Coronary artery (tissue), 2 donors: Measurements from ENCODE around the gene KLHL30.

Source experiments
- DNase-seq: peaks from one replicate; pipeline ENCODE4 v3.0.0-alpha.2; 2017; ENCODE audit warnings: low spot score
- H3K27ac ChIP-seq, 2 donors: fragments of 200-600 bp; sonication (generic); one replicate each; pipeline ENCODE4 v1.5.1; 2016 to 2019
- H3K4me3 ChIP-seq: fragments of 200-600 bp; sonication (generic); 2 replicates; pipeline ENCODE4 v1.5.1; 2016; ENCODE audit warnings: mild to moderate bottlenecking, moderate library complexity
- TF ChIP-seq, protein P1 (sequence below): fragments of 200-600 bp; sonication (generic); IDR thresholded peaks from one replicate; pipeline ENCODE4 v1.5.1; 2019; ENCODE audit warnings: antibody characterized with exemption

Gene KLHL30

DNA sequence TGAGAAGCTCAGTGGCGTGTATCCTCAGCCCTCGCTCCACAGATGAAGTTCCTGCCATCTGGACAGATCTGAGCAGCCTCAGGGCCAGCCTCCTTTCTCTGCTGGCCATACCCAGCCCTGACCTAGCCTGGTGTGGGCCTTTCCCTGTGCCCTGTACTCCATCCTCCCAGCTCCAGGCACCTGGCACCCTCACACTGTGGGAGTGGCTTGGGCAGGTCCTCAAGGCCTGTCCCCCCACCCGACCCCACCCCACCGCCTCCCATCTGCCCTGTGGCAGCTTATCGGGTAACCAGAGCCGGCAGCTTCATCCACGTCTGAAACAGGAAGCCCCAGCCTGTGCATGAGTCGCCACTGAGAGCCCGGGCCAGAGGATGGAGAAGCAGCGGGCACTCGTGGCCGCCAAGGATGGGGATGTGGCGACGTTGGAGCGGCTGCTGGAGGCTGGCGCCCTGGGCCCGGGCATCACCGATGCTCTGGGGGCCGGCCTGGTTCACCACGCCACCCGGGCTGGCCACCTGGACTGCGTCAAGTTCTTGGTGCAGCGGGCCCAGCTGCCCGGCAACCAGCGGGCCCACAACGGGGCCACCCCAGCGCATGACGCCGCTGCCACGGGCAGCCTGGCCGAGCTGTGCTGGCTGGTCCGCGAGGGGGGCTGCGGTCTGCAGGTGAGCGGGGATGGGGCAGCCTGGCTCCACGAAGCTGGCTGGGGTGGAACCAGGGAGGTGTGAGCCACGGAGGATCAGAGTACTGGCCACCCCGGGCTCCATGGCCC is 38.2 kb upstream of the KLHL30 start, which contains the start of gene ESPNL:
ESPNL (plus strand) TSS at position 292 of the 772 bp plus-strand sequence; CDS start at position 372, 80 bp downstream.
- Histone ChIP-seq H3K4me3 (no peak within 1 kb of the TSS), H3K27ac (no peak within 1 kb of the TSS)
- no peak for DNase-seq
- TF ChIP-seq, protein P1, sequence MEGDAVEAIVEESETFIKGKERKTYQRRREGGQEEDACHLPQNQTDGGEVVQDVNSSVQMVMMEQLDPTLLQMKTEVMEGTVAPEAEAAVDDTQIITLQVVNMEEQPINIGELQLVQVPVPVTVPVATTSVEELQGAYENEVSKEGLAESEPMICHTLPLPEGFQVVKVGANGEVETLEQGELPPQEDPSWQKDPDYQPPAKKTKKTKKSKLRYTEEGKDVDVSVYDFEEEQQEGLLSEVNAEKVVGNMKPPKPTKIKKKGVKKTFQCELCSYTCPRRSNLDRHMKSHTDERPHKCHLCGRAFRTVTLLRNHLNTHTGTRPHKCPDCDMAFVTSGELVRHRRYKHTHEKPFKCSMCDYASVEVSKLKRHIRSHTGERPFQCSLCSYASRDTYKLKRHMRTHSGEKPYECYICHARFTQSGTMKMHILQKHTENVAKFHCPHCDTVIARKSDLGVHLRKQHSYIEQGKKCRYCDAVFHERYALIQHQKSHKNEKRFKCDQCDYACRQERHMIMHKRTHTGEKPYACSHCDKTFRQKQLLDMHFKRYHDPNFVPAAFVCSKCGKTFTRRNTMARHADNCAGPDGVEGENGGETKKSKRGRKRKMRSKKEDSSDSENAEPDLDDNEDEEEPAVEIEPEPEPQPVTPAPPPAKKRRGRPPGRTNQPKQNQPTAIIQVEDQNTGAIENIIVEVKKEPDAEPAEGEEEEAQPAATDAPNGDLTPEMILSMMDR, result no peak

DNA sequence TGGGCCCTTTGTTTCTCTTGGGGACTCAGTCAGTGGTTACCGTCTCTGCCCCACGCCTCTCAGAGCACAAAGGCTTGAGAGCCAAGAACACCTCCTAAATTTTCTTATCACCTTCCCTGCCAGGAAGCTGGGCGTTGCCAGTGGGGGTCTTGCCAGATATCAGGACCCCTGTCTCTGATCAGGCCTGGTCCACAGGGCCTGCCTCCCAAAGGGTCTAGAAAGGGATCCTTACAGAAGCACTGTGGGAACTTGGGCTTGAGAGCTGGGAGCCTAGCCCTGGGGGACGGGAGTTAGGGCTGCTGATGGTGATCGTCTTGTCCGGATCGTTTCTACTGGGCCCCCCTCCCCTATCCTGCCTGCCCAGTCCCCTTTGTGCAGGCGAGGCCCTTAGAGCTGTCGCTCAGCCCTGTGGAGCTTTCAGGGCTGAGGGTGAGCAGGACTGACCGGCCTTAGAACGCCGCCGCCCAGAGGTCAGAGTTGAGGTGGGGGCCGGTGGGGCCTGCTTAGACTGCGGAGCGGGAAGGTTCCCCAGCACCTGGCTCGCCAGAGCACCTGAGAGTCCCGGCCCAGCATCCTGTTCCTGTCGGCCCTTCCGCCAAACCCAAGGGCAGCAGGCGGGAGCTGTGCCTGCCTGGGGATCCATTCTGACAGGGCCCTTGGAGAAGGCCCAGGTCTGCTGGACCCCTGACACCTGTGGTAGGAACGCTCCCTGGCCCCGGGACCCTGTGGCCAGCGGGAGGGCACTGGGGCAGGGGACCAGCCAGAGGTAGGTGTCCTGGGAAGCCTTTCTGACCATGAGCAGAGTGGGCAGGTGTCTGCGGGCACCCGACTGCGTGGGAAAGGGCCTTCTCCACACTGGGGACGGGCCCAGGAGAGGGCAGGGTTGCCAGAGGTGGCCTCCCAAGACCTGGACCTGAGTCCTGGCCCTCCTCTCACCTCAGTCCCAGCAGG is 37.4 kb upstream of the KLHL30 start:
- DNase-seq, result peak; percentile 68
- Histone ChIP-seq H3K27ac (no peak overlapping the region), H3K4me3 (no peak overlapping the region)
- TF ChIP-seq, protein P1, result no peak

DNA sequence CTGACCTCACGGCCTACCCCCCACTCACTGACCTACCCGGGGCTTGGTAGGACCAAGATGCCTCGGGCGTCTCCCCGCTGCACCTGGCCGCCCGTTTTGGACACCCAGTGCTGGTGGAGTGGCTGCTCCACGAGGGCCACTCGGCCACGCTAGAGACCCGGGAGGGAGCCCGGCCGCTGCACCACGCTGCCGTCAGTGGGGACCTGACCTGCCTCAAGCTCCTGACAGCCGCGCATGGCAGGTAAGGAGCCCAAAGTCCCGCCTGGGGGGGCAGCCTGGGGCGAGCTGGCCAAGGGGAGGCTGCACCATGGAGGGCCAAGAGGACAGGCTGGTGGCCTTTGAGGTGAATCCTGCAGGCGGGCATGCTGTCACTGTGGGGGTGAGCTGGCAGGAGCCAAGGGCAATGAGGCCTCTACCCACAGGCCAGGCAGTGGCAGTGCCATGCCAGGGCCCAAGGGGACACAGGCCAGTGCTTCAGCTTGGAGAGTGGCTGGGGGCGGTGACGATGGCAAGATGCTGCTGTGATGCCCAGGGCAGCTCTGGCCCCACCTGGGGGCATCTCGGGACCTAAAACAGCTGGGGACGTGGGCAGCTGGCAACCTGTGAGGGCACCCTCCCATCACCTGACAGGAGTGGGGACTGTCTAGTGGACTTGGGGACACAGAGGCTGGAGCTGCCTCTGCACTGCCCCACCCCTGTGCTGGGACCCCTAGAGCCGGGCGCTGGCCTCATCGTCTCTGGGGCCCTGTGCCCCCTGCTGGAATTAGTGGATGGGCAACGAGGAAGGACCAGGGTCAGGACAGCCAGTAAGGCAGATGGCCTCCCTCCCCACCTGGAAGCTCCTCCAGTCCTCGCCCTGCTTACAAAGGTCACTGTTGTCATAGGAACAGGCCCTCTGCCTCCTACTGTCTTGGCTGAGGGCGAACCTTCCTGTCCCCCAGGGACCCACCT is 36.3 kb upstream of the KLHL30 start:
- no peak for DNase-seq
- Histone ChIP-seq H3K4me3 (no peak overlapping the region), H3K27ac (no peak overlapping the region)
- TF ChIP-seq, protein P1, result no peak

DNA sequence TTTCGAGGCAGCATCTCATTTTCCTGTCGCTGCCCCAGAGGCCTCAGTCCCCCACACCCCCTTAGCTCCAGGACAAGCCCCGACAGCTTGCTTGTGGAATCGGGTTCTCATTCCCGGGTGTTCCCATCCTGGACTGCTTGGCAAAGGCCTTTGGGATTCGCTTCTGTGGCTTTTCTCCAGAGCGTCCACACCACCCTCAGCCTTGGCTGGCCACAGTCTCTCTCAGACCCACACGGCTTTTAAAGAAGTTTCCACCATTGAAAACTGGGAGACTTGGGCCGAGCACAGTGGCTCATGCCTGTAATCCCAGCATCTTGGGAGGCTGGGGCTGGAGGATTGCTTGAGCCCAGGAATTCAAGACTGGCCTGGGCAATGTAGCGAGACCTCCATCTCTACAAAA is 35.6 kb upstream of the KLHL30 start:
- Histone ChIP-seq H3K27ac (no peak overlapping the region), H3K4me3 (no peak overlapping the region)
- TF ChIP-seq, protein P1, result no peak
- no peak for DNase-seq

DNA sequence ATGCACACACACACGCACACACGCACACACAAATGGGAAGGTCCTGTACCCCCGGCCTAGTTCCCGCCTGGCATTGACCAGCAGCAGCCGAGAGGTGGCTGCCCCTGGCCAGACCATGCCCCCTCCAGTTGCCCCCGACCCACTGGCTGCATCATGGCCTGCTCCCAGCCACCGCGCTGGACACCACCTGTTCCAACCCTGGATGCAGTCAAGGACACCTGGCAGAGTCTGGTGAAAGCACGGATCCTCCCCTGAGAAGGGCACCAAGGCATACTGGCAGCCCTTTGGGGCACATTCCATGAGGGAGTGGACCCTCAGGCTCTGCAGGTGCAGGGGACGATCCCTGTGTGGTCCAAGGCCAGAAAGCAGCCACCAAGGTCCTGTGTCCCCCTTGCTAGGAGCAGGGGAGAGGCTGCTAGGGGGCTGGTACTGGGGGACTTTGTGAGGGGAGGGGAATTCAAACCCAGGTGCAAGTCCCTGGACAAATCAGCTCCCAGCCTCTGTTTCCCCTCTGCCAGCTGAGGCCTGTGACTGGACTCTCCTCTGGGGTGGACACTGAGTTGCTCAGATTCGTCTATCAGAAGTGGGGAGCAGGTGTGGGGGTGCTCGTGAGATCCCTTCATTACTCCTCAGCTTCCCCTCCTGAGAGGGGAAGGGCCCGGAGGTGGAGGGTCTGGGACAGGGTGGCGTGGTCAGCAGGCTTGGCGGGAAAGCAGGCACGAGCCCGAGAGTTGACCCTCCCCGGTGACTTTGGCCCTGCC is 34.8 kb upstream of the KLHL30 start:
- peak; percentile 61 for DNase-seq
- H3K27ac ChIP-seq, result no peak overlapping the region
- no peak overlapping the region for H3K4me3 ChIP-seq
- TF ChIP-seq, protein P1, result no peak

DNA sequence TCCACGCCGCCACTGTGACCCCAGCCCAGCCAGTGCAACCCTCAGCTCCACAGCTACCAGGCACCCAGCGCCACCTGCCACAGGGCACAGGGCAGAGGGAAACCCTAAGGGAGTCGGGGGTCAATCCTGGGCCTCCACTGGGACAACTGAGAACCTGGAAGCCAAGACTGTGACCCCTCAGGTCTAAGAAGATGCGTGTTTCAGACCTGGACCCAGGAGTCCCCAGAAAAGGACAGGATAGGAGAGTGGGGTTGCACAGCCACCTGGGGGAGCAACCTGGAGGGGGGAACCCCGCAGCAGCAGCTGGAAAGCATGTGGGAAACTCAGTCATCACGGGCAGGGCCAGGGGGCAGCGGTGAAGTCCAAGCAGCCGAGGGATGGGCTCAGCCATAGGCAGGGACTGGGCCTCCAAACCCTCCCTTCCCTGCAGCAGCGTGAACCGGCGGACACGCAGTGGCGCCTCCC is 34.2 kb upstream of the KLHL30 start:
- DNase-seq, result peak; percentile 66
- Histone ChIP-seq H3K27ac (no peak overlapping the region), H3K4me3 (no peak overlapping the region)
- TF ChIP-seq, protein P1, result no peak
